Testis (tissue), 3 donors: Measurements from ENCODE around the gene C1orf94. TPM values are rescaled to one million over a fixed set of nuclear protein-coding genes. Genes with fewer than 3 reads are reported as not detected.

Experiments
- DNase-seq: peaks from one replicate; pipeline ENCODE4 v3.0.0-alpha.2; 2019
- H3K27ac ChIP-seq, 2 donors: fragments of 200-600 bp; sonication (generic); one replicate each; pipeline ENCODE4 v1.5.1; 2019
- H3K27me3 ChIP-seq: fragments of 200-600 bp; sonication (generic); one replicate; pipeline ENCODE4 v1.5.1; 2019
- H3K36me3 ChIP-seq: fragments of 200-600 bp; sonication (generic); one replicate; pipeline ENCODE4 v1.5.1; 2017; ENCODE audit warnings: low read depth; ENCODE audit errors: missing control alignments
- H3K4me1 ChIP-seq: fragments of 200-600 bp; sonication (generic); one replicate; pipeline ENCODE4 v1.5.1; 2019
- H3K4me3 ChIP-seq, 2 donors: fragments of 200-600 bp; sonication (generic); one replicate each; pipeline ENCODE4 v1.5.1; 2017 to 2019
- H3K9me3 ChIP-seq: fragments of 200-600 bp; sonication (generic); one replicate; pipeline ENCODE4 v1.5.1; 2017
- CTCF ChIP-seq, 3 experiments: fragments of 450-650 bp in 2 of 3; fragments of 200-600 bp in 1 of 3; sonication (generic) in 1 of 3; IDR thresholded peaks; one replicate each; pipeline ENCODE4 v1.5.1; 2016 to 2019; ENCODE audit warnings: antibody characterized with exemption in 3 of 3, mild to moderate bottlenecking in 2 of 3, moderate library complexity in 1 of 3
- POLR2A ChIP-seq: fragments of 450-650 bp; IDR thresholded peaks from one replicate; pipeline ENCODE4 v1.6.1; 2017; ENCODE audit warnings: antibody characterized with exemption, mild to moderate bottlenecking, moderate library complexity
- WGBS, 2 donors: methylation state at CpG; one replicate each; pipeline ENCODE4 v1.1.5; 2018; 5-methylcytosine and 5-hydroxymethylcytosine counted together
- intact Hi-C: fragments of 100-400 bp; cut with DNase I; formaldehyde crosslinking; loops from one replicate; pipeline ENCODE4 v1.15.1; 2023; ENCODE audit warnings: low total_unique reads
- polyA plus RNA-seq: library from polyadenylated mRNA; stranded (reverse); fragments of 350-450 nt; fragmentation: Illumina TruSeq; extraction: RNeasy Lipid Tissue Mini Kit (QIAGEN cat#74804); gene quantifications from one replicate; pipeline ENCODE4 v1.2.3, GENCODE V29; 2014; ENCODE audit warnings: low read depth, low replicate concordance; ENCODE audit not compliant: insufficient read depth
- total RNA-seq, 2 donors: library from RNA; depleted of rRNA; stranded (reverse); fragments of >200 nt; gene quantifications; one replicate each; pipeline ENCODE4 v1.2.3, GENCODE V29; 2016

Gene C1orf94
- total and polyA plus RNA-seq, 3 donors from 2014 or later, result 16.5 to 68.8 (median 17.9) TPM

GRCh38 chr1:34164771-34165391, 11.8 kb upstream of the C1orf94 start, which contains the start of gene CSMD2:
Gene CSMD2 (minus strand): TSS chr1:34165230. CDS start chr1:34165097, 133 bp downstream.
- Histone ChIP-seq H3K9me3 (no peaks in the 10 kb centered on the region), H3K27ac (no peak within 1 kb of the TSS), H3K4me3 (peak within 1 kb of the TSS; percentile 40 to 56), H3K36me3 (no peaks in the 10 kb centered on the region), H3K27me3 (no peaks in the 10 kb centered on the region), H3K4me1 (peaks cover 19% of the 10 kb centered on the region)
- intact Hi-C loops, result loop anchor here (10.0 kb wide), 1 partner anchor 430 kb away; no protein-coding TSS in a partner anchor
- peak; percentile 44 for DNase-seq
- TF ChIP-seq POLR2A (no peak), CTCF (IDR thresholded peaks at IDR 0.05) (no peak)
- 1 to 2% methylated on average over 34 to 38 of the region's 78 CpGs for whole genome bisulfite sequencing, 2 donors

- intact Hi-C loops, result loop anchor here (10.0 kb wide), 1 partner anchor 431 kb away; no protein-coding TSS in a partner anchor
- no peak for DNase-seq
These were observed 11.2 kb upstream of the C1orf94 start for GRCh38 chr1:34165422-34165921.

GRCh38 chr1:34166191-34166624, 10.5 kb upstream of the C1orf94 start:
- peak overlapping the region in 1 of 2 donors; percentile 20 for H3K4me3 ChIP-seq
- no peak for DNase-seq

More at GRCh38 chr1:34165422-34165921, 11.2 kb upstream of the C1orf94 start:
- Histone ChIP-seq H3K27ac (no peak overlapping the region), H3K36me3 (no peaks in the 10 kb centered on the region), H3K9me3 (no peaks in the 10 kb centered on the region), H3K4me3 (peak overlapping the region; percentile 40 to 56), H3K27me3 (no peaks in the 10 kb centered on the region), H3K4me1 (peaks cover 19% of the 10 kb centered on the region)
- no peak for TF ChIP-seq POLR2A
- no peak for TF ChIP-seq CTCF (IDR thresholded peaks at IDR 0.05)
- WGBS, 2 donors, result 1 to 2% methylated on average over 11 to 13 of the region's 13 CpGs

GRCh38 chr1:34166625-34167361, 9.9 kb upstream of the C1orf94 start:
- no peak for DNase-seq
- Histone ChIP-seq H3K27ac (no peak overlapping the region), H3K4me1 (peaks cover 19% of the 10 kb centered on the region), H3K9me3 (no peaks in the 10 kb centered on the region), H3K36me3 (no peaks in the 10 kb centered on the region), H3K27me3 (no peaks in the 10 kb centered on the region), H3K4me3 (peak overlapping the region in 1 of 2 donors; percentile 20)
- intact Hi-C loops, result loop anchor here (10.0 kb wide), 1 partner anchor 432 kb away; no protein-coding TSS in a partner anchor
- WGBS, 2 donors, result 9 to 20% methylated on average over 1 to 23 of the region's 24 CpGs
- TF ChIP-seq POLR2A (no peak), CTCF (IDR thresholded peaks at IDR 0.05) (no peak)

More at GRCh38 chr1:34166191-34166624, 10.5 kb upstream of the C1orf94 start:
- Histone ChIP-seq H3K9me3 (no peaks in the 10 kb centered on the region), H3K36me3 (no peaks in the 10 kb centered on the region), H3K4me1 (peaks cover 19% of the 10 kb centered on the region), H3K27ac (no peak overlapping the region), H3K27me3 (no peaks in the 10 kb centered on the region)
- intact Hi-C loops, result loop anchor here (10.0 kb wide), 1 partner anchor 431 kb away; no protein-coding TSS in a partner anchor
- TF ChIP-seq CTCF (IDR thresholded peaks at IDR 0.05) (no peak), POLR2A (no peak)
- 2 to 3% methylated on average over 9 to 27 of the region's 27 CpGs for WGBS, 2 donors
